ENCODE measurements around the gene REXO1.

DNA sequence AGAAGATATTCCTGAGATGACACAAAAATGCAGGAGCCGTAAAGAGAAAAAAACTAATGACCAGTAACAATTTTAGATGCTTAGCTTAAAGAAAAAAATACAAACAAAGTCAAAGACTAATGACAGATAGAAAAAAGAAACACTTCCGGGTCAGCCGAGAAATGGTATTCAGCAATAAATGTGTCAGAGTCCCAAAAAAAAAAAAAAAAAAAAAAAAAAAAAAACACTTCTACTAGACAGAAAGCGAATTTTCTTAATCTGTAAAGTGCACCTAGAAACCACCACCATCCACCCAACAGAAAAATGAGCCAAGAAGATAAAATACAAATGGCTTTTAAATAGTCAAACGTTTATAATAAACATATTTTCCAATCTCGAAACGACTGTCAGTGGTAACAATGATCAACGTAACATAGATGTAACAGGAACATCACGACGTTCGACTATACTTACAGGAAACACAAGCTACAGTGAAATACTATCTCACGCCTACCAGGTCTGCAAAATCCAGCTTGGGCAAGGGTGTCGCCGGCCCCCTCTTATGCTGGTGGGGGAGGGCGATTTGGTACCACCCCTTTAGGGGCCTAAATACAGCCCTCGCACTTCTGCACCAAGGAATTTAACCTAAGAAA, 26.4 kb upstream of the REXO1 start:
- TF ChIP-seq CTCF (conservative IDR thresholded peaks at IDR 0.05) (no peak), EZH2 (IDR thresholded peaks at IDR 0.05; ENCODE audit: low read depth) (no peak)

Data from PC-9 (cell line).